Right lobe of liver (tissue), 4 donors: ENCODE measurements around the gene RNASET2.

ENCODE experiments used
- POLR2A ChIP-seq: fragments of 450-650 bp; IDR thresholded peaks from one replicate; pipeline ENCODE4 v1.6.1; 2017; ENCODE audit warnings: antibody characterized with exemption, mild to moderate bottlenecking
- TF ChIP-seq, protein P1 (sequence below), 4 donors: fragments of 200-600 bp in 3 of 4; fragments of 450-650 bp in 1 of 4; IDR thresholded peaks; one replicate each; pipeline versions ENCODE4 v1.5.1 to v1.8.0; 2016 to 2022; ENCODE audit warnings: antibody characterized with exemption in 4 of 4, mild to moderate bottlenecking in 2 of 4
- donor health status: DM: no; HTN: no; CAD: no.
- donor health status: DM: no; HTN: no; CAD: no.
- donor health status: DM: no; HTN: yes; CAD: no.

DNA sequence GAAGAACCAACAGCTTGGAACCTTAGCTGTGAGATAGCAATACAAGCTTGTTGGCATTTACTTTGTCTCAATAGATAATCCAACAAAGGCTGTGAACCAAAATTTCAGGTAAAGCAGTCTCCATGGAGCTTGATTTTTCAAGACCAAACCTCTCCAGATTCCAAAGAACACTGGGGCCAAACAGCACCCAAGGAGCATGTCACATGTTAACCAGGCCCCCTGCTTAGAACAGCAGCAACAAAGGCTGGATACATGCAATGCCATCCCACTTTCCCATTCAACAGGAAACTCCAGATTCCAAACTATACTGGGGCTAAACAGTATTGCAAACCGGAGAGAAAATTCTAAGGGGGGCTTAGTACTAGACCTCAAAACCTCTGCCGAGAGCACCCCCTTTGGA is 15.8 kb upstream of the RNASET2 start:
- TF ChIP-seq, protein P1, sequence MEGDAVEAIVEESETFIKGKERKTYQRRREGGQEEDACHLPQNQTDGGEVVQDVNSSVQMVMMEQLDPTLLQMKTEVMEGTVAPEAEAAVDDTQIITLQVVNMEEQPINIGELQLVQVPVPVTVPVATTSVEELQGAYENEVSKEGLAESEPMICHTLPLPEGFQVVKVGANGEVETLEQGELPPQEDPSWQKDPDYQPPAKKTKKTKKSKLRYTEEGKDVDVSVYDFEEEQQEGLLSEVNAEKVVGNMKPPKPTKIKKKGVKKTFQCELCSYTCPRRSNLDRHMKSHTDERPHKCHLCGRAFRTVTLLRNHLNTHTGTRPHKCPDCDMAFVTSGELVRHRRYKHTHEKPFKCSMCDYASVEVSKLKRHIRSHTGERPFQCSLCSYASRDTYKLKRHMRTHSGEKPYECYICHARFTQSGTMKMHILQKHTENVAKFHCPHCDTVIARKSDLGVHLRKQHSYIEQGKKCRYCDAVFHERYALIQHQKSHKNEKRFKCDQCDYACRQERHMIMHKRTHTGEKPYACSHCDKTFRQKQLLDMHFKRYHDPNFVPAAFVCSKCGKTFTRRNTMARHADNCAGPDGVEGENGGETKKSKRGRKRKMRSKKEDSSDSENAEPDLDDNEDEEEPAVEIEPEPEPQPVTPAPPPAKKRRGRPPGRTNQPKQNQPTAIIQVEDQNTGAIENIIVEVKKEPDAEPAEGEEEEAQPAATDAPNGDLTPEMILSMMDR (IDR thresholded peaks at IDR 0.05), result no peak
- TF ChIP-seq POLR2A, result no peak
